Erythroblast (primary cell): ENCODE data around the gene MYO1D.

ENCODE experiments used
- GATA1 ChIP-seq: IDR thresholded peaks from 2 replicates; pipeline ENCODE4 v1.6.1; 2011; ENCODE audit warnings: low read depth, mild to moderate bottlenecking, control low read depth, low read length, moderate library complexity
- POLR2A ChIP-seq: IDR thresholded peaks from 2 replicates; pipeline ENCODE4 v1.6.1; 2011; ENCODE audit warnings: mild to moderate bottlenecking, low read length

DNA sequence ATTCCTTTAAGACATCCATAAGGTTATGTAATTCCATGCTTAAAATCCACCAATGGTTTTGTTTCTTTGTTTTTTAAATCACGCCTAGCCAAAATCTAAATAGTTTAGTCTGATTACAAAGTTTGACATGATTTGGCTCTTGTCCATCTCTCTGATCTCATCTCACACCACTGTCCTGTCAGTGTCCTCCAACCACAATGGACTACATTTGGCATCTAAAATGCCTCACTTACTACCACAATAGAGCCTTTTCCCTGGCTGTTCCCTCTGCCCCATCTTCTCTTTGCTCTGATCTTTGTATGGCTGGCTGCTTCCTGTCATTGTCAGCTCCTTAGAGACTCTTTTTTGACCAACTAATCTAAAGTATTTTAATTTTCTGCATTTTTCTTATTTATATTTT lies 157.2 kb downstream of the MYO1D start:
- TF ChIP-seq POLR2A, result no peak
- TF ChIP-seq GATA1, result no peak
